ENCODE data around the gene MAPKAP1.

The MAPKAP1 gene

DNA sequence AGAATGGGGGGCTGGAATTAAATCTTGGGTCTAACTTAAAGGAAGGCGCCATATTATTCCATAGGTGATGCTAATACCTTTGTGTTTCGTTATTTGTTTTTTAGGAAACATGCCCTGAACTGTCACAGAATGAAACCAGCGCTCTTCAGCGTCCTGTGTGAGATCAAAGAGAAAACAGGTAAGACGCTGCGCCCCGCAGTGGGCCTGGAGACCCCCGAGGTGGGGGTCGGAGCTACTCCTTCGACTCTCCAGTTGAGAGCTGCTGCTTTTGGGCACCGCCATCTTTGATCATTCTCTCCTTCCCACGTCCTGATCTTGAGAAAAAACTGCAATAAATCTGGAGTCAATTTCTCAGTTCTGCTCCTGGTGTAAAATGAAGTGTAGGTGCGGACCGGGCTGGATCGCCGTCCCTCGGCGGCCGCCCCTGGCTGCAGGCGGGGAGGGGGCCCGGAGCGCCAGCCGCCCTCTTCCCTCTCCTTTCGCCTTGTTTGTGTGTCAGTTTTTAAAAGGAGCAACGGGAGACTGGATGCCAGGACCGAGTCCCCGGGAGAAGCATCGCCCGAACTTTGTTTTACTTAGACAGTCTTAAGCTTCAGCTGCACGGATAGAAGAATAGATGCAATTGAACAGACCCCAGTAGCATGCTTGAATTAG lies 41.6 kb upstream of the MAPKAP1 start:
- peaks cover 19% of the 10 kb centered on the region for H3K79me2 ChIP-seq
- peak overlapping the region; percentile 94 for H3K4me3 ChIP-seq (ENCODE audit: low read depth, low read length)
- H3K4me1 ChIP-seq = no peaks in the 10 kb centered on the region
- H3K27ac ChIP-seq = peak overlapping the region; percentile 93
- H3K27me3 ChIP-seq (ENCODE audit: control insufficient read depth, insufficient read depth, low read length) = no peaks in the 10 kb centered on the region
- H3K36me3 ChIP-seq (ENCODE audit: control insufficient read depth, insufficient read depth, low read length) = peaks cover 11% of the 10 kb centered on the region
- TF ChIP-seq, protein P1, sequence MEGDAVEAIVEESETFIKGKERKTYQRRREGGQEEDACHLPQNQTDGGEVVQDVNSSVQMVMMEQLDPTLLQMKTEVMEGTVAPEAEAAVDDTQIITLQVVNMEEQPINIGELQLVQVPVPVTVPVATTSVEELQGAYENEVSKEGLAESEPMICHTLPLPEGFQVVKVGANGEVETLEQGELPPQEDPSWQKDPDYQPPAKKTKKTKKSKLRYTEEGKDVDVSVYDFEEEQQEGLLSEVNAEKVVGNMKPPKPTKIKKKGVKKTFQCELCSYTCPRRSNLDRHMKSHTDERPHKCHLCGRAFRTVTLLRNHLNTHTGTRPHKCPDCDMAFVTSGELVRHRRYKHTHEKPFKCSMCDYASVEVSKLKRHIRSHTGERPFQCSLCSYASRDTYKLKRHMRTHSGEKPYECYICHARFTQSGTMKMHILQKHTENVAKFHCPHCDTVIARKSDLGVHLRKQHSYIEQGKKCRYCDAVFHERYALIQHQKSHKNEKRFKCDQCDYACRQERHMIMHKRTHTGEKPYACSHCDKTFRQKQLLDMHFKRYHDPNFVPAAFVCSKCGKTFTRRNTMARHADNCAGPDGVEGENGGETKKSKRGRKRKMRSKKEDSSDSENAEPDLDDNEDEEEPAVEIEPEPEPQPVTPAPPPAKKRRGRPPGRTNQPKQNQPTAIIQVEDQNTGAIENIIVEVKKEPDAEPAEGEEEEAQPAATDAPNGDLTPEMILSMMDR (IDR thresholded peaks at IDR 0.05) = no peak
- H3K9ac ChIP-seq = peak overlapping the region; percentile 46
- H2AFZ ChIP-seq = peak overlapping the region; percentile 46
- H3K4me2 ChIP-seq (ENCODE audit: low read length) = peak overlapping the region; percentile 80
- no peaks in the 10 kb centered on the region for H3K9me3 ChIP-seq (ENCODE audit: control insufficient read depth, low read length)

GRCh38 chr9:125747765-125748445 lies 40.9 kb upstream of the MAPKAP1 start:
- peak overlapping the region; percentile 93 for H3K27ac ChIP-seq
- peak overlapping the region; percentile 80 for H3K4me2 ChIP-seq (ENCODE audit: low read length)
- H3K27me3 ChIP-seq (ENCODE audit: control insufficient read depth, insufficient read depth, low read length) = no peaks in the 10 kb centered on the region
- peak overlapping the region; percentile 46 for H3K9ac ChIP-seq
- peak overlapping the region; percentile 94 for H3K4me3 ChIP-seq (ENCODE audit: low read depth, low read length)
- TF ChIP-seq, protein P1 (IDR thresholded peaks at IDR 0.05) = no peak
- H3K79me2 ChIP-seq = peaks cover 16% of the 10 kb centered on the region
- no peaks in the 10 kb centered on the region for H3K4me1 ChIP-seq
- H3K36me3 ChIP-seq (ENCODE audit: control insufficient read depth, insufficient read depth, low read length) = peaks cover 11% of the 10 kb centered on the region
- H3K9me3 ChIP-seq (ENCODE audit: control insufficient read depth, low read length) = no peaks in the 10 kb centered on the region
- H2AFZ ChIP-seq = peak overlapping the region; percentile 50

DNA sequence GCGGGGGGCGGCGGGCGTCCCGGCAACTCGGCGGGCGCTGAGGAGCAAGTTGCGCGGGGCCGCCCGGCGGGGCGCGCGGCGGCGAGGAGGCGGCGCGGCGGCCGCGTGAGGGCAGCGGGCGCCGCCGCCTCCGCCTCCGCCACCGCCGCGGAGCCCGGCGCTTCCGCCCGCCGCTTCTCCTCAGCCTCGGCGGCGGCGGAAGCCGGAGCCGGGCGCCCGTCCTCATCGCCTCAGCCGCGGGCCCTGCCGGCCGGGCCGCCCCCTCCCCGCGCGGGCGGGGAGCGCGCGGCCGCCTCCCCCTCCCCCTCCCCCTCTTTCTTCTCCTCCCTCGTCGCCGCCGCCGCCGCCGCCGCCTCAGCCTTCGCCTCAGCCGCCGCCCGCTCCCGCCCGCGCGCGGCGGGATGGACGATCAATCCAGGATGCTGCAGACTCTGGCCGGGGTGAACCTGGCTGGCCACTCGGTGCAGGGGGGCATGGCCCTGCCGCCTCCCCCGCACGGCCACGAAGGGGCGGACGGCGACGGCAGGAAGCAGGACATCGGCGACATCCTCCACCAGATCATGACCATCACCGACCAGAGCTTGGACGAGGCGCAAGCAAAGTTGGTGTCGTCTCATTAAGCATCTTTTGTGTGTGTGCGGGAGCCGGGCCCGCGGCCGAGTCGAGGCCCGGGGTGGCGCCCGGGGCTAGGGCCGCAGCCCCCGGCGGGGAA lies 40.2 kb upstream of the MAPKAP1 start, which contains the start of gene PBX3:
Gene PBX3 (plus strand): TSS at position 321 of the 712 bp plus-strand sequence.
- Histone ChIP-seq H3K36me3 (ENCODE audit: control insufficient read depth, insufficient read depth, low read length) (peaks cover 11% of the 10 kb centered on the region), H3K4me2 (ENCODE audit: low read length) (peak within 1 kb of the TSS; percentile 82), H3K9me3 (ENCODE audit: control insufficient read depth, low read length) (no peaks in the 10 kb centered on the region), H3K4me1 (no peaks in the 10 kb centered on the region), H3K79me2 (peaks cover 16% of the 10 kb centered on the region), H3K27ac (peak within 1 kb of the TSS; percentile 93), H3K4me3 (ENCODE audit: low read depth, low read length) (peak within 1 kb of the TSS; percentile 94), H3K9ac (peak within 1 kb of the TSS; percentile 46), H2AFZ (peak within 1 kb of the TSS; percentile 82), H3K27me3 (ENCODE audit: control insufficient read depth, insufficient read depth, low read length) (no peaks in the 10 kb centered on the region)
- TF ChIP-seq, protein P1 (IDR thresholded peaks at IDR 0.05) = no peak

- Histone ChIP-seq H3K4me2 (ENCODE audit: low read length) (no peak overlapping the region), H3K9ac (no peak overlapping the region), H3K4me1 (no peaks in the 10 kb centered on the region), H3K27me3 (ENCODE audit: control insufficient read depth, insufficient read depth, low read length) (no peaks in the 10 kb centered on the region), H3K36me3 (ENCODE audit: control insufficient read depth, insufficient read depth, low read length) (peaks cover 11% of the 10 kb centered on the region), H3K79me2 (peaks cover 16% of the 10 kb centered on the region), H3K4me3 (ENCODE audit: low read depth, low read length) (no peak overlapping the region), H2AFZ (no peak overlapping the region), H3K9me3 (ENCODE audit: control insufficient read depth, low read length) (no peaks in the 10 kb centered on the region), H3K27ac (no peak overlapping the region)
- TF ChIP-seq, protein P1 (IDR thresholded peaks at IDR 0.05) = no peak
These were observed 39.7 kb upstream of the MAPKAP1 start for GRCh38 chr9:125746774-125747052.

Data from parathyroid adenoma (tissue), 2 donors.